ENCODE results near the gene LIM2.

DNA sequence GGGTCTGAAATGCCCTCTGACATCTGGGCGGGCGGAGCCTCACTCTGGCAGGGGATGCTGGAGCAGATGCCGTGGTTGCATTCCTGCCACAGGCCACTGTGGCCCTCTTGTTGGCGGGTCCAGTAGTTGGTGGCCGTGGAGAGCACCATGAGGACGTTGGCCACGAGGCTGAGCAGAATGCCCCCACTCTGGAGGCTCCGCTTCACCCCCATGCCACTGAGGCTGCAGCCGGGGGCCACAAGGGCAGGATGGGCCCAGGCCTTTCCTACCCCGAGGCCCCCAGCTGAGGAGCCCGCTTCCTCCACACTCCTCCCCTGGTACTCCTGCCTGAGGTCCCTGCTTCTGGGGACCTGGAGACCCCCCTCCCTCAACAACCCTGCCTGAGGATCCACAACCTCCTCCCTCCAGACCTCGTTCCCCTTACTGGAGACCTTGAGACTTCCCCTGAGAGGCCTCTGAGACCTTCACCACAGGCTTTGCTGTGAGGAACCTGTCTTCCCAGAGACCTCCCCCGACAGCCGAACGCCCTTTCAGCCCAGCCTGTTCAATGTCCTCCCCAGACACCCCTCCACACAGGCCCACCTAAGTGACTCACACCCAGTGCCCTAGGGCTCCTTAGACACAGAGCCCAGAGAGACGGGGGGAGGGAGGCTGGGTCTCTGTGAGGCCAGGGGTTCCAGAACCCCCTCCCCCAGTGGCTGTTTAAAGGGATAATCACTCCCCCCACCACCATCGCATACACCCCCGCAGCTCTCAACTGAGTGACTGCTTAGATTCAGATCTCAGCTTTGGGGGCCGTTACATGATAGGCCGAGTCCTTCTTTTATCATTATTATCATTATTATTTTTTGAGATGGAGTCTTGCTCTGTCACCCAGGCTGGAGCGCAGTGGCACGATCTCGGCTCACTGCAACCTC lies 19.1 kb downstream of the LIM2 start, which contains the start of gene CLDND2:
- TF ChIP-seq, protein P1, sequence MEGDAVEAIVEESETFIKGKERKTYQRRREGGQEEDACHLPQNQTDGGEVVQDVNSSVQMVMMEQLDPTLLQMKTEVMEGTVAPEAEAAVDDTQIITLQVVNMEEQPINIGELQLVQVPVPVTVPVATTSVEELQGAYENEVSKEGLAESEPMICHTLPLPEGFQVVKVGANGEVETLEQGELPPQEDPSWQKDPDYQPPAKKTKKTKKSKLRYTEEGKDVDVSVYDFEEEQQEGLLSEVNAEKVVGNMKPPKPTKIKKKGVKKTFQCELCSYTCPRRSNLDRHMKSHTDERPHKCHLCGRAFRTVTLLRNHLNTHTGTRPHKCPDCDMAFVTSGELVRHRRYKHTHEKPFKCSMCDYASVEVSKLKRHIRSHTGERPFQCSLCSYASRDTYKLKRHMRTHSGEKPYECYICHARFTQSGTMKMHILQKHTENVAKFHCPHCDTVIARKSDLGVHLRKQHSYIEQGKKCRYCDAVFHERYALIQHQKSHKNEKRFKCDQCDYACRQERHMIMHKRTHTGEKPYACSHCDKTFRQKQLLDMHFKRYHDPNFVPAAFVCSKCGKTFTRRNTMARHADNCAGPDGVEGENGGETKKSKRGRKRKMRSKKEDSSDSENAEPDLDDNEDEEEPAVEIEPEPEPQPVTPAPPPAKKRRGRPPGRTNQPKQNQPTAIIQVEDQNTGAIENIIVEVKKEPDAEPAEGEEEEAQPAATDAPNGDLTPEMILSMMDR (IDR thresholded peaks at IDR 0.05) = no peak
- TF ChIP-seq POLR2A (IDR thresholded peaks at IDR 0.05) = no peak

Data from body of pancreas (tissue), 4 donors.